AG04449 (cell line): ENCODE data around the gene NIPA2.
A peak's percentile ranks its signal among the peaks of the same experiment; 100 is the strongest.

ENCODE experiments used
- CTCF ChIA-PET: fragments of 350-600 bp; formaldehyde crosslinking; extraction: SDS; loops from one replicate; lab custom pipeline; 2021; ENCODE audit warnings: antibody characterized with exemption; lab: Yijun Ruan, JAX
- POLR2A ChIA-PET: fragments of 400-600, 350-600 bp; formaldehyde crosslinking; extraction: SDS; loops from one replicate; lab custom pipeline; 2020; ENCODE audit warnings: antibody characterized with exemption, inconsistent platforms; lab: Yijun Ruan, JAX
- DNase-seq: peaks from one replicate; pipeline ENCODE4 v3.0.0-alpha.2; 2010; ENCODE audit warnings: low read depth, low spot score
- H3K4me3 ChIP-seq: 2 replicates; pipeline ENCODE4 v1.5.1; 2011; ENCODE audit warnings: low read depth, mild to moderate bottlenecking, control low read depth, low read length
- CTCF ChIP-seq: IDR thresholded peaks from one replicate; pipeline ENCODE4 v1.5.1; 2011; ENCODE audit warnings: mild to moderate bottlenecking, moderate library complexity, low read length, control low read depth, inconsistent platforms; ENCODE audit not compliant: insufficient read depth; ENCODE audit errors: missing control alignments

NIPA2 gene

DNA sequence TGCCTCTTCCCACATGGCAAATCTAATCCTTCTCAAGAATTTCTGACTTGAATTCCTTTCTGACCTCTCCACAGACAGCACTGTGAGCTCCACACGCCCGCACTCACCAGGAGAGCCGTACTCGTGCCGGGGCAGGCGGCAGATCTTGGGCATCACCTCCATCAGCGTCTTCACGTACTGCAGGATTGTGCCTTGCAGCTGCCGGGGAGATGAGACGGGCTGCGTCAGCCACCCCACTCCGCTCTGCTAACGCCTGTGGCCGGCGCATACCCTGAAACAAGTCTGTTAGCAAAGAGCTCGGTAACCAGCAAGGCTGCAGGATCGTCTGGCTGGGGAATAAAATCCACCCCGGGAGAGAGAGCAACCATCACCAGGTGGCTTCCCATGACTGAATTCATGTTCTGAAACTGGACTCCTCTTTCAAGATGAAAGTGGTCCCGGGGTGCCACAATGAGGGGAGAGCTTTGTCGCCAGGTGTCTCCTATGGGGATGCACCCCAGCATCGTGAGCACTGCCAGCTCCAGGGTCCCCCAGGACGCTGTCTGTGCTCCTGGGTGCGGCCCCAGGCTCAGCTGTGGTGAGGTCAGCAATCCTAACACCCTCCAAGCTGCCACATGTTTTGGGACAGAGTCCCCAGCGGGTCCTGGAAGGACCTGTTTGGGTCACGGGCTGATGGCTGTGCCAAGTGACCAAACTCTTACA lies 43.4 kb downstream of the NIPA2 start:
- no peak overlapping the region for H3K4me3 ChIP-seq
- POLR2A ChIA-PET: interaction anchor here (1.0 kb wide), 1 partner anchor 9 kb away, joined by 4 read pairs; no protein-coding TSS in a partner anchor
- CTCF ChIA-PET: no interaction called here
- no peak for DNase-seq
- TF ChIP-seq CTCF: no peak

- H3K4me3 ChIP-seq: no peak overlapping the region
- no peak for DNase-seq
- POLR2A ChIA-PET: no interaction called here
- CTCF ChIA-PET: no interaction called here
- TF ChIP-seq CTCF: no peak
These were observed 44.7 kb downstream of the NIPA2 start for GRCh38 chr15:22883196-22883595.

- no peak for DNase-seq
- ChIA-PET POLR2A (no interaction called here), CTCF (interaction anchor here (1.2 kb wide), 1 partner anchor 11 kb away, joined by 7 read pairs; no protein-coding TSS in a partner anchor)
- H3K4me3 ChIP-seq: no peak overlapping the region
- no peak for TF ChIP-seq CTCF
These were observed 45.9 kb downstream of the NIPA2 start for GRCh38 chr15:22884344-22884743.

DNA sequence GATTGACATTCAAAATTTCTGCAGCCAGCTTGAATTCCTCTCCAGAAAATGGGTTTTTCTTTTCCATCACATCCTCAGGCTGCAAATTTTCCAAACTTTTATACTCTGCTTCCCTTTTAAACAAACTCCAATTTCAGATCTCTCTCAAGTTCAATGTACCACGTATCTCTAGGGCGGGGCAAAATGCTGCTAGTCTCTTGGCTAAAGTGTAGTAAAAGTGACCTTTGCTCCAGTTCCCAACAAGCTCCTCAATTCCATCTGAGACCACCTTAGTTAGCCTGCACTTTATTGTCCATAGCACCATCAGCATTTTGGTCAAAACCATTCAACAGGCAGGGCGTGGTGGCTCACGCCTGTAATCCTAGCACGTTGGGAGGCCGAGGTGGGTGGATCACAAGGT lies 46.7 kb downstream of the NIPA2 start:
- no peak for DNase-seq
- ChIA-PET CTCF (interaction anchor here (1.0 to 1.2 kb wide), 2 partner anchors 9 to 12 kb away, joined by 3 to 7 read pairs; no protein-coding TSS in a partner anchor), POLR2A (no interaction called here)
- TF ChIP-seq CTCF: no peak
- no peak overlapping the region for H3K4me3 ChIP-seq

- ChIA-PET CTCF (interaction anchor here (2.0 kb wide), 1 partner anchor 17 kb away, joined by 4 read pairs; no protein-coding TSS in a partner anchor), POLR2A (interaction anchor here (1.0 to 1.1 kb wide), 2 partner anchors 14 to 93 kb away, joined by 3 to 6 read pairs; no protein-coding TSS in a partner anchor)
- TF ChIP-seq CTCF: no peak
- H3K4me3 ChIP-seq: no peak overlapping the region
- DNase-seq: peak; percentile 23
These were observed 48.9 kb downstream of the NIPA2 start for GRCh38 chr15:22887157-22887951.
